ENCODE results near the gene KANSL1. TPM values are rescaled to one million over a fixed set of nuclear protein-coding genes. Genes with fewer than 3 reads are reported as not detected.

The KANSL1 gene
- total RNA-seq, 1 donor from 2014 or later, result 78.5 TPM

- ATAC-seq (no peak), DNase-seq (no peak)
- intact Hi-C loops (cut with DNase I), result no loop called here
- Histone ChIP-seq H3K4me1 (no peaks in the 10 kb centered on the region), H3K9me3 (no peaks in the 10 kb centered on the region), H3K27ac (no peak overlapping the region), H3K27me3 (ENCODE audit: low read depth) (no peaks in the 10 kb centered on the region), H3K4me3 (no peak overlapping the region), H3K36me3 (no peaks in the 10 kb centered on the region)
- TF ChIP-seq, protein P1, sequence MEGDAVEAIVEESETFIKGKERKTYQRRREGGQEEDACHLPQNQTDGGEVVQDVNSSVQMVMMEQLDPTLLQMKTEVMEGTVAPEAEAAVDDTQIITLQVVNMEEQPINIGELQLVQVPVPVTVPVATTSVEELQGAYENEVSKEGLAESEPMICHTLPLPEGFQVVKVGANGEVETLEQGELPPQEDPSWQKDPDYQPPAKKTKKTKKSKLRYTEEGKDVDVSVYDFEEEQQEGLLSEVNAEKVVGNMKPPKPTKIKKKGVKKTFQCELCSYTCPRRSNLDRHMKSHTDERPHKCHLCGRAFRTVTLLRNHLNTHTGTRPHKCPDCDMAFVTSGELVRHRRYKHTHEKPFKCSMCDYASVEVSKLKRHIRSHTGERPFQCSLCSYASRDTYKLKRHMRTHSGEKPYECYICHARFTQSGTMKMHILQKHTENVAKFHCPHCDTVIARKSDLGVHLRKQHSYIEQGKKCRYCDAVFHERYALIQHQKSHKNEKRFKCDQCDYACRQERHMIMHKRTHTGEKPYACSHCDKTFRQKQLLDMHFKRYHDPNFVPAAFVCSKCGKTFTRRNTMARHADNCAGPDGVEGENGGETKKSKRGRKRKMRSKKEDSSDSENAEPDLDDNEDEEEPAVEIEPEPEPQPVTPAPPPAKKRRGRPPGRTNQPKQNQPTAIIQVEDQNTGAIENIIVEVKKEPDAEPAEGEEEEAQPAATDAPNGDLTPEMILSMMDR (IDR thresholded peaks at IDR 0.05), result no peak
Measured at GRCh38 chr17:45993962-45994627, 199.1 kb downstream of the KANSL1 start.

- Histone ChIP-seq H3K4me3 (no peak overlapping the region), H3K27me3 (ENCODE audit: low read depth) (no peaks in the 10 kb centered on the region), H3K4me1 (no peaks in the 10 kb centered on the region), H3K36me3 (no peaks in the 10 kb centered on the region), H3K27ac (no peak overlapping the region), H3K9me3 (no peaks in the 10 kb centered on the region)
- DNase-seq, result no peak
- ATAC-seq, result no peak
- intact Hi-C loops (cut with DNase I), result no loop called here
- TF ChIP-seq, protein P1 (IDR thresholded peaks at IDR 0.05), result no peak
Measured at GRCh38 chr17:45992904-45993303, 200.3 kb downstream of the KANSL1 start.

DNA sequence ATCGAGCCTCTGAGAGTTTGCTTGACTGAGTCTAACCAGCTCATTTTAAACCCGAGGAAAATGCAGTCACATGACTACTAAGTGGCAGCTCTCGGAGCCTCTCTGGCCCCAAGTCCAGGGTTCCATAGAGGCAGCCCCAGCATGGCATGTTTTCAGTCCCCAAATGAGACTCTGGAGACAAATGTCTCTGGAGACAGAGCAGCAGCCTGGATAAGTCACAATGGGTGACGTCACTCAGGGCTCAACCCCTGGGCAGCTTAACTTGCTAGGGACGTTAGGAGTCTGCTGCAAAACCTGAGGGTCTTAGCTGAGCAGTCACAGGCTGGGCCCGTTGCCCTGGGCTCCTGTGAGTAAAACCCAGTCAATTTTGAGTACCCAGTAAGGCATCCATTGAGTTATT, 201.1 kb downstream of the KANSL1 start:
- no peaks in the 10 kb centered on the region for H3K4me1 ChIP-seq
- H3K9me3 ChIP-seq, result no peaks in the 10 kb centered on the region
- H3K36me3 ChIP-seq, result no peaks in the 10 kb centered on the region
- no peak overlapping the region for H3K27ac ChIP-seq
- no peaks in the 10 kb centered on the region for H3K27me3 ChIP-seq (ENCODE audit: low read depth)
- TF ChIP-seq, protein P1 (IDR thresholded peaks at IDR 0.05), result no peak
- DNase-seq (no peak), ATAC-seq (no peak)
- intact Hi-C loops (cut with DNase I), result no loop called here
- H3K4me3 ChIP-seq, result no peak overlapping the region

DNA sequence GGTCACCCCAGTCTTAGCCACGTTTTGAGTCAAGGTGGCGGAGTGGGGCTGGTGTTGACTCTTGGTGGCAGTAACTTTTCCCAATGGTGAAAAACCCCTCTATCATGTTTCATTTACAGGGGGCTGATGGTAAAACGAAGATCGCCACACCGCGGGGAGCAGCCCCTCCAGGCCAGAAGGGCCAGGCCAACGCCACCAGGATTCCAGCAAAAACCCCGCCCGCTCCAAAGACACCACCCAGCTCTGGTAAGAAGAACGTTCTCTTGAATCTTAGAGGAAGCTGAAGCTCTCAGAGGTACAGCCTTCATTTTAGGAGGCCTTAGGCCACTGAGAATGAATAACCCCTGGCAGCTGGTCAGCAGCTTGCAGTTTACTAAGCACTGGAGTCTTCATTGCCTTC, 201.9 kb downstream of the KANSL1 start:
- intact Hi-C loops (cut with DNase I), result no loop called here
- Histone ChIP-seq H3K27ac (no peak overlapping the region), H3K4me3 (no peak overlapping the region), H3K36me3 (no peaks in the 10 kb centered on the region), H3K27me3 (ENCODE audit: low read depth) (no peaks in the 10 kb centered on the region), H3K4me1 (no peaks in the 10 kb centered on the region), H3K9me3 (no peaks in the 10 kb centered on the region)
- no peak for ATAC-seq
- TF ChIP-seq, protein P1 (IDR thresholded peaks at IDR 0.05), result no peak
- no peak for DNase-seq

- no peak overlapping the region for H3K4me3 ChIP-seq
- TF ChIP-seq, protein P1 (IDR thresholded peaks at IDR 0.05), result no peak
- H3K27ac ChIP-seq, result no peak overlapping the region
- H3K36me3 ChIP-seq, result no peaks in the 10 kb centered on the region
- no peak for ATAC-seq
- DNase-seq, result no peak
- intact Hi-C loops (cut with DNase I), result no loop called here
- no peaks in the 10 kb centered on the region for H3K27me3 ChIP-seq (ENCODE audit: low read depth)
- no peaks in the 10 kb centered on the region for H3K9me3 ChIP-seq
- H3K4me1 ChIP-seq, result no peaks in the 10 kb centered on the region
Measured at GRCh38 chr17:45990886-45991285, 202.3 kb downstream of the KANSL1 start.
